Measurements from ENCODE around the gene TMEM212.

GRCh38 chr3:171817074-171817800 is 25.9 kb upstream of the TMEM212 start:
- no peak for TF ChIP-seq GATA2 (IDR thresholded peaks at IDR 0.05; ENCODE audit: low read depth, low read length)
- no peak for TF ChIP-seq GATA3 (IDR thresholded peaks at IDR 0.05; ENCODE audit: low read depth, low read length)

Measured in SH-SY5Y (cell line).